ENCODE measurements around the gene FAM200B. TPM values are rescaled to one million over a fixed set of nuclear protein-coding genes. Genes with fewer than 3 reads are reported as not detected.

FAM200B gene
- total RNA-seq, 2 donors from 2014 or later: 30.4 to 36.8 TPM

DNA sequence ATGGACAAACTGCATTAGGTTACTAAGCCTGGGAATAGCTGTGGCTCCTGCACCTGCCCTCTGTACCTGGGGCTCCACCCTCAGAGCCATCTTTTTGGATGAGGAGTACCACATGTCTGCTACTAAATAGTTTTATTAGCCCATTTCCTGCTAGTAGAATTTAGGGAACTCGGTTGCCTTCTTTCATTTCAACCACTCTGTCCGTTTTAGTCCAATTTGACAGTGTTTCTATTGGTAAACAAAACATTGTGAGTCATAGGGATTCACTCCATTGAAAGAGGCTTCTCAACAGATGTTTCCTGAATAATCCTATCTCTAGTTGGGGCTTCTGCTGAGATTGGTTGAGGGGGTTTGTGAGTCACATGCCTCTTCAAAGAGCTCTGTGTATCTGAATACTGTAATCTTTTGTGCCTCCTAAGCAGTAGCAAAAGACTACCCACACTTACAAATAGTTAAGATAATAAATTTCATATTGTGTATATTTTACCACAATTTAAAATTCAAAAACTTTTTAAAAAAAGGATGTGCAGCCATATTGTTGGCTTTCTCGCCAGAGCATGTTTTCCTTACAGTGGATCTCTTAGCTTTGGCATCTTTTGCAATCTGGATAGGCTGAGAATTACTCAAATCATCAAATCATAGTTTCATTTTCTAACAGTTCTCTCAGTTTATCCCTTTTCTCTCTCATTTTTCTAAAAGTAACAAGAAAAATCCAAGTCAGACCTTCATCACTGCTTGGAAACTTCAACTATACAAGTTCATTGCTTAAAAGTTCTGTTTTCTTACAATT is 9.9 kb downstream of the FAM200B start:
- intact Hi-C loops (cut with DNase I): no loop called here
- DNase-seq (ENCODE audit: low spot score): no peak

DNA sequence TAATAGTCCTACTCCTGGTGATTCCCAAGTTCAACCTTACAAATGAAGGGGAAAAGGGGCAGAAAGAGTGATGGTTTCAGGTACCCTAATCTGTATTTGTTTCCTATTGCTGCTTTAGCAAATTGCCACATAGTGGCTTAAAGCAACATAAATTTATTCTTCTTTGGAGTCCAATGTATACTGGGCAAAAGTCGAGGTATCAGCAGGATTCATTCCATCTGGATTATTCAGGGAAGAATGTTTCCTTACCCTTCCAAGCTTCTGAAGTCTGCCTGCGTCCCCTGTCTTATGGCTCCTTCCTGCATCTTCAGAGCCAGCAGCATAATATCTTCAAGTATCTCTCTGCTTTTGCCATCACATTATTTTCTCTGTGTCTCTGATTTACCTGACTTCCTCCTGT is 11.0 kb downstream of the FAM200B start:
- DNase-seq (ENCODE audit: low spot score): no peak
- intact Hi-C loops (cut with DNase I): no loop called here

DNA sequence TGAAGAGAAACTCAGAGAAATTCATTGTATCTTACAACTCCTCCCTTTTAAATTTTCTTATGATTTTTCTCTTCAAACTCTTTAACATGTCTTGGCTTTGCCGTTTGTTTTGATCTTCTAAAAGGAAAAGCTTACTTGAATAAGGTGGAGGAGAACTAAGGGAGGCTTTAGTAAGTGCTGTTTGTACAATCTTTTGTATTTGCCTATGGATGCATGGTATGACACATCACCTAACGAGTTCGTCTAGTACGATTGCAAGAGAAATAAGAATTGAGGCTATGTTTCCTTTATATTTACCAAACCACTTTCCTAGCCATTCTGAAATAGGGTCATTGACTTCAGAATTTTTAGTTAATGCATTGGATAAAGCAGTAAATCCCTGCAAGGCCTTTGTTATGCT is 12.8 kb downstream of the FAM200B start:
- no peak for DNase-seq (ENCODE audit: low spot score)
- intact Hi-C loops (cut with DNase I): no loop called here

DNA sequence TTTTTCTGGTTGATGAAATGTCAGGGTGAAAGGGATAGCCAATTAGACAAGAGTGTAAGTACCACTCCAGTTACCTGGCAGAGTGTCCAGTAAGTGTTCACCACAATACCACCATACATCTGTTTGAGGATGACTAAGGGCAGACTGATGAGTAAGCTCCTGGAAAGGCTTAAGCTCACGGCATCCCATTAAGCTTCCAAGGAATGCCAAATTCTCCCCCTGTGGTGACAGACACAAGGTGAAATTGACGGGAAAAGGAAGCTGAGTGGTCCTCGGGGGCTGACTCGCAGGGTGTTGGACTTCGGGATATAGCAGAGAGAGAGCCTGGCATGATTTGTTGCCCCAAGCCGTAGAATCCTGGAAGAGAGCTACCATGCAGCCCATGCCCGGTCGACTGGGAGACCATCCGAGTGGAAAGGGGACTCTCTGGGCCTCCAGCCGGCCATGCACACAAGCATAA is 13.6 kb downstream of the FAM200B start:
- no peak for DNase-seq (ENCODE audit: low spot score)
- intact Hi-C loops (cut with DNase I): no loop called here

DNA sequence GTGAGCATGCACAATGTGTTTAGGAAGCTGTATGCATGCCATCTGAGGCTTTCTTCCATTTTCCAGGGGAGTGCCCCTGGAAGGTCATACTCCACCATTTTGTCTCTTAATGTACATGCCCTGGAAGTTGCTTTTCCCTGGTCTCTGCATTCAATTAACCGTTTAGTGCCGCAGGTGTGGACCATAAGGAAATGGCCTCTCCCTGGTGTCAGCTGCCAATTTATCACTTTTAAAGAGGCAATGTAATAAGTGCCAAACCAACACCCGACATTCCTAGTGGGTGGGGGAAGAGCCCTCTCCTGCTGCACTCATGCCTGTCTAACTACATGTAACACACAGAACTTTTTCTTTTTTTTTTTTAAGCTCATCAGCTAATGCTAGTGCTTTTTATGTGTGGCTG is 14.1 kb downstream of the FAM200B start:
- intact Hi-C loops (cut with DNase I): no loop called here
- no peak for DNase-seq (ENCODE audit: low spot score)

DNA sequence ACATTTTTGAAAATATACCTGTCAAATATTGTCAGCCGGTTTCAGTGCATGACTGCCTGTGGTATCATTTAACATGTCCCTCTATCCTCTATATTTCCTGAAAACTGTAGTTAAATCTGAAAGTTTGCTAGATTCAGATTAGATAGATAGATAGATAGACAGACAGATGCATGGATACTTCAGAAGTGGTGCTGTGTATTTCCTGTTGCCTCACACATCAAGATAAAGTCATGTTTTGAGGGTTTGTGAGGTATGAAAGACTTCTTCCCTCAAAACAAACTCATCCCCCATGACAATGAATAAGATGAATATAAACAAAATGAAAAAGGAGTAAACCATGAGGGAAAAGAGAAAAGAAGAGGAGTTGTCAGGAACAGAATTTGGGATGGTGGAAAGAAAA is 15.2 kb downstream of the FAM200B start:
- intact Hi-C loops (cut with DNase I): no loop called here
- DNase-seq (ENCODE audit: low spot score): no peak

DNA sequence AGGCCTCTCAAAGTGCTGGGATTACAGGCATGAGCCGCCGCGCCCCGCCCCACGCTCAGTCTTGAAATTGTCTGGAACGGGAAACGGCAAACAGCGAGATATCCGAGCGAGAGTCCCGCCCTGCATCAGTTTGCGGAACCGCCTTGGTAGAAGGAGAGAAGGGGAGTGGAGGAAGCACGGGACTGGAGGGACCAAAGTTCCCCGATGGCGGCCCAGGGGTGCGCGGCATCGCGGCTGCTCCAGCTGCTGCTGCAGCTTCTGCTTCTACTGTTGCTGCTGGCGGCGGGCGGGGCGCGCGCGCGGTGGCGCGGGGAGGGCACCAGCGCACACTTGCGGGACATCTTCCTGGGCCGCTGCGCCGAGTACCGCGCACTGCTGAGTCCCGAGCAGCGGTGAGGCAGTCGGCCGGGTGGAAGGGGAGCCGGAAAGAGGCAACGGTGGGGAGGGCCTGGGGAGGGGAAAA is 21.3 kb downstream of the FAM200B start, which contains the start of gene BST1:
Gene BST1 (plus strand): TSS at position 125 of the 463 bp plus-strand sequence. CDS start 80 bp downstream, at position 205.
- peak; percentile 93 for DNase-seq (ENCODE audit: low spot score)
- intact Hi-C loops (cut with DNase I): loop anchor here in 1 of 2 donors (5.0 kb wide), 1 partner anchor 1751 kb away; no protein-coding TSS in a partner anchor

DNA sequence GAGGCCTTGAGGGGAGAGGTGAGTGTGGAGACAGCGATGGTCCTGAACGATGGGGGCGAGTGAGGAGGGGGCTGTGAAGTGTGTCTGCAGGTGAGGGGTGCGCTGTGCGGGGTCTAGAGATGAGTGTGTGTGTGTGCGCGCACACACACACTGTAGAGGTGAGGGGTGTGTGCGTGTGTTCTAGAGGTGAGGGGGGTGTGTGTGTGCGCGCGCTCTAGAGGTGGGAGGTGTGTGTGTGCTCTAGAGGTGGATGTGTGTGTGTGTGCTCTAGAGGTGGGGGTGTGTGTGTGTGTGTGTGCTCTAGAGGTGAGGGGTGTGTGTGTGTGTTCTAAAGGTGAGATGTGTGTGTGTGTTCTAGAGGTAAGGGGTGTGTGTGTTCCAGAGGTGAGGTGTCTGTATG is 21.8 kb downstream of the FAM200B start:
- intact Hi-C loops (cut with DNase I): loop anchor here in 1 of 2 donors (5.0 kb wide), 1 partner anchor 1751 kb away; no protein-coding TSS in a partner anchor
- DNase-seq (ENCODE audit: low spot score): no peak

DNA sequence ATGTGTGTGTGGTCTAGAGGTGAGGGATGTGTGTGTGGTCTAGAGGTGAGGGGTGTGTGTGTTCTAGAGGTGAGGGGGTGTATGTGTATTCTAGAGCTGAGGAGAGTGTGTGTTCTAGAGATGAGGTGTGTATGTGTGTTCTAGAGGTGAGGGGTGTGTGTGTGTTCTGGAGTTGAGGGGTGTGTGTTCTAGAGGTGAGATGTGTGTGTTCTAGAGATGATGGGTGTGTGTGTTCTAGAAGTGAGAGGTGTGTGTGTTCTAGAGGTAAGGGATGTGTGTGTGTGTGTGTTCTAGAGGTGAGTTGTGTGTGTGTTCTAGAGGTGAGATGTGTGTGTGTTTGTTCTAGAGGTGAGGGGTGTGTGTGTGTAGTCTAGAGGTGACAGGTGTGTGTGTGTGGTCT is 22.5 kb downstream of the FAM200B start:
- DNase-seq (ENCODE audit: low spot score): no peak
- intact Hi-C loops (cut with DNase I): loop anchor here in 1 of 2 donors (5.0 kb wide), 1 partner anchor 1752 kb away; no protein-coding TSS in a partner anchor

DNA sequence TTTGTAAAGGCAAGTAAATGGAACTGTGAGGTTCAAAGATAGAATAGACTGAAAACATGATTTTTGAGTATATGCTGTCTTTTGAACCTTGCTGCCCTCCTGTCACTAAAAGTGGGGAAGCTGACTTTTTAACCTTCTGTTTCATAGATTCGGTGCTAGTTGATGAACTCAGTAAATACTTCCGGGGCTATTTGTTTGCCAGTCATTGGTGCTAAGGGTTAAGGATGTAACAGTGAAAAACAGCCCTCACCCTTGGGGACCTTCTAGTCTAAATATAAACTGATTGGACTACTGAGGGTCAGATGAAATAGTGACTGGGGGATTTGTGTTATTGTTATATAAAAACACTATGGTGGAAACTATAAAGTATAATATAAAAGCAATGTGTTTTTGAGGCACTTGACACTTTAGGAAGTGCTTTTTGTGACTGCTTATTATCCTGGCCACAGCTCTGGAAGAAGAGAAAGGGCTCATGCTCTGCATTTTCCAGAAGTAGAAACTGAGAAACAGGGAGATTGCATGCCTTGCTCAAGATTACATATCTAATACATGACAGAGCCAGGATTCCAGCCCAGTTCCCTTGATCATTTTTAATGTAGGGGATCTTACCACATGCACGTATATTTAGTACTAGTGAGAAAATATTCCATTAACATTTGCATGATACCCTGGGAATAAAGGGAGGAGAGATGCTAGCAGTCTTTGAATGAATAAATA is 25.2 kb downstream of the FAM200B start:
- no peak for DNase-seq (ENCODE audit: low spot score)
- intact Hi-C loops (cut with DNase I): no loop called here

DNA sequence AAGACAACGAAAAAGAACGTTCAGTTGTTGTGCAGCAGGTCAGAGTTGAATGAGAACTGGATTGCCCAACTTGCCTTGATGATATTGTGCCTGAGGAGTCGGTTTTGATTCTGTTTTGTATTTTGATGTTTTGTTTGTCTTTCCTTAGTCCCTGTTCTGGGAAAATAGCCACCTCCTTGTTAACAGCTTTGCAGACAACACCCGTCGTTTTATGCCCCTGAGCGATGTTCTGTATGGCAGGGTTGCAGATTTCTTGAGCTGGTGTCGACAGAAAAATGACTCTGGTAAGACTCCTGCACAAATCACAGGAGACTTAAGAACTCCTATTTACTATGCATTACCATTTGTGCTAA is 25.7 kb downstream of the FAM200B start:
- DNase-seq (ENCODE audit: low spot score): no peak
- intact Hi-C loops (cut with DNase I): no loop called here

DNA sequence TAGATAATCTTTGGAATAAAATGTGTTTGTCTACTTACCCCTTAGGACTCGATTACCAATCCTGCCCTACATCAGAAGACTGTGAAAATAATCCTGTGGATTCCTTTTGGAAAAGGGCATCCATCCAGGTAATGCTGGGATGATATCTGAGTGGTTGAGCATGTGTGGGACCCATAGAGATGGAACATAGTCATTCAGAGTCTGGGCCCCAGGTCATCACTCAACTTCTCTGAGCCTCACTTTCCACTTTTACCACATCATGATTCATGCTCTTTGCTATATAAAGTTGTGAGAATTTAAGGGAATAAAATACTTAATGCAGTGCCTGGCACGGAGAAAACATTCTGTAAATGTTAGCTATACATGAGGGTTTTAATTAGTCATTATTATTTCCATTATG is 30.1 kb downstream of the FAM200B start:
- intact Hi-C loops (cut with DNase I): no loop called here
- DNase-seq (ENCODE audit: low spot score): no peak

DNA sequence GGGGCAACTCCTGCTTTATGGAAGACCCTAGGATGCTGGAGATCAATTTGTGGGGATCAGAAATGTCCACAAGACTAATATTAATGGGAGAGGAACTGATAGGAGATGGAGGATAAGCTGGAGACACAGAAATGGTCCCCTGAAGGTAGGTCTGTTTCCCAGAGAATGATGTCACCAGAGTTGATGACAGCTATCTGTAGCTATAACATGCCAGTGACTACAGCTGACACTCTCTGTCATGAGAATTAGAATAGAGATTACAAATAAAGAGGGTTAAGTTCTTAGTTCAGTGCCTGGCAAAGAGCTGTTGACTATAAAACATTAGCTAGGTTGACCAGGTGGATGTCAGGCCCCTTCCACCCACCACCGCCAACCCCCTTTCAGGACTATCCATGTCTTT is 30.6 kb downstream of the FAM200B start:
- DNase-seq (ENCODE audit: low spot score): no peak
- intact Hi-C loops (cut with DNase I): no loop called here

DNA sequence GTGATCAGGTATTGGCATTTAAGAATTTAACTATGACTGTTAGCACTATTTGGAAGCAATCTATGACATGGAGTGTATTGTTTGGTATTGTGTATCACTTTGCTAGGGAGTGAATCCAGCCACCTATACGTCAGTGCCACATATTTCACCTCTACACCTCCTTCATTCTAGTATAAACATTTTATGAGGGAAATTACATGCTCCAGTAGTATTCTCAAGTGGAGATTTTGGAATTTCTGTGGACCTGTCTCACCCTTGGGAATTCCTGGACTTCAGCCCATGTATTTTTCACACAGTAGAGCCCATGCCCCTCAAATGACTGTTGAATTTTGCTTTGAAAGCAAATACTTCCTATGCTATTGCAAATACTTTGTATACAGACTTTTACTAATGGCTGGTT is 32.5 kb downstream of the FAM200B start:
- no peak for DNase-seq (ENCODE audit: low spot score)

DNA sequence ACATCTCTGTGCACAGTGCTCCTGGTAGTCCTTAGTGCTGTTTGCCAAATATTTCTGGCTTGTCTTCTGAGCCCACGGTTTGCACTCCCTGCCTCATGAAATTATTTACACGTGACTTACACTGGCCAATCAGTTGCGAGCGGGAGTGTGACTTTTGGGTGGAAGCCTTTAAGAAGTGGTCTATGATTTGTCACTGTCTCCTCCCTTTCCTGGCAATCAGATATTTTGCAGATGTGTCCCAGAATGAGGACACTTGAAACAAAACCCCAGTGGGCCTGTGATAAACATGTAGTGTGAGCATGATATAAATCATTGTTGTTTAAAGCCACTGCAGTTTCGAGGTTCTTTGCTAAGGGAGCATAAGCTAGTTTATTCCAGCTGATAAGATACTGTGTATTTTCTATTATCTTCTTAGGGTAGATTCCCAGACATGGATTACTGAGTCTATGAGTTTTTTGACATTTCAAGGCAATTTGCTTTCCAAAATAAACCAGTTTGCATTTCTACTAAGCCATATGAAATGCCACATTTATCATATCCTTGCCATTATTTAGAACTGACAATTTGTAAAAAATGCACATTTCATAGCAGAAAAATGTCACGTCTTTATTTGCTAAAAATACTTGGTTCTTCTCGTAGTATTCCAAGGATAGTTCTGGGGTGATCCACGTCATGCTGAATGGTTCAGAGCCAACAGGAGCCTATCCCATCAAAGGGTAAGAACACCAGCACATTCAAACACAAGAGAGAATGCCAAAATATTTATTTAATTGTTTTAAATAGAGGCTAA is 33.2 kb downstream of the FAM200B start:
- DNase-seq (ENCODE audit: low spot score): no peak
- intact Hi-C loops (cut with DNase I): no loop called here

More for the DNA sequence above, 32.5 kb downstream of the FAM200B start:
- intact Hi-C loops (cut with DNase I): no loop called here

DNA sequence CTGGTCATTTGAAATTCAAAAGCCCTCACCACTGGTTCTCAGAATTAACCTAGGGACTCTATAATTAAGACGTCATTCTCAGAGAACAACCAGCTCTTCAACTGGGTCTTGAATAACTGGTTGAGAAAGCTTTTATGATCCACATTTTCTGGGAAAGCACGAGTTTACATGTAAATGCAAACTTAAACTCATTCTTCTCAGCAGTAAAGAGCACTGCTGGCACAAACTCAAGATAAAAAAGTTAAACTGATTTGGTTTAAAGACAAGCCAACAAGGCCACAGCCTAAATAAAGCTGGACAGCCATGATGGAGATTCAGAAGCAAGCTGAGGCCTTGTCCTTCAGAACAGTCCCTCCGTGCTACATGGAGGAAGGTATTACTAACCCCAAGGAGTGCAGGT is 34.5 kb downstream of the FAM200B start:
- no peak for DNase-seq (ENCODE audit: low spot score)
- intact Hi-C loops (cut with DNase I): no loop called here

DNA sequence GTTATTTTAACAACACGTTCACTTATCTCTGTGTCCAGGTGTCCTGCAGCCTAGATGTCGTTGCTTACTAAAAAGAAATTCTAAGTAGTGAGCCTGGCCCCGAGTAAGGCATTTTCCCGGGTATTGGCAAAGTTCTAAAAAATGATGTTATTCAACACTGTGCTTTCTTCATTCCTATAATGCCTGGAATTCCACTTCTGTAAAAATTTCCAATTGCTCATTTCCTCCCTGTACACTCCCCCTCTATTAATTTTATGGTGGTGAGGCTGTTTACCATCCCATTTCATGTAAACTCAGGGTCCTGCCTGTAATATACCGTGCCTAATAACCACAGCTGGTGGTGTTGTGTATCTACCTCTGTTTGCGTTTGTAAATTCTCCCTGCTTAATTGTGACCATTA is 35.5 kb downstream of the FAM200B start:
- intact Hi-C loops (cut with DNase I): no loop called here
- no peak for DNase-seq (ENCODE audit: low spot score)

DNA sequence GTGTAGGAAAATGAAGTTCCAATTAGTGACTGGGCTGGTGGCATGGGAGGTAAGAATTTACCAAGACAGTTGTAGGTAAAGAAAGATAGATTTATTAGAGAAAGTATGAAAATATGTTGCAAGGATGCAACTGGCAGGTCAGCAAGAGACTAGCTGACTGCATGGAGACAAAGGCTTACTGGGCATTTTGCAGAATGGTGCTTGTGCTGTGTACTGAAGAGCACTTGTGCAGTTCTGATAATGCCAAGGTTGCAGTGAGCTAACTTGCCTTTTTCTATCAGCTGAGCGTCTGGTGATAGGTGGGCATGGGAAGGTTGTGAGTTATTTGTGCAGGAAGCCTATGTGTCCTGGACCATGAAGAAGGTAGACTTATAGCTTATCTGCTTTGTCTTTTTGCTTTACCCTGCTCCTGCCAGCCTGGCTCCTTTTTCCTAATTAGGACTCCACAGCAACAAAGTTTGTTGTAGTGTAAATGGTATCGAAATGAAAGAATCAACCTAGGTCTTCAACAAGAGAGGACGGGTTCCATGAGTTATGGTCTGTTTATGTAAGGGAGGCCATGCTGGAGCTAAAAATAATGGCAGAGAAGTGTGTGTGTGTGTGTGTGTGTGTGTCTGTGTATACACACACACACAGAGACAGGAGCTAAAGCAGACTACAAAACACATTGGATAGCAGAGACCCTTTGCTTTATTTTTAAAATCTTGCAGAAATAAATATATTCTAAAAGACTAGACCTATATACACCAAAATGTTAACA is 36.2 kb downstream of the FAM200B start:
- DNase-seq (ENCODE audit: low spot score): no peak
- intact Hi-C loops (cut with DNase I): no loop called here

DNA sequence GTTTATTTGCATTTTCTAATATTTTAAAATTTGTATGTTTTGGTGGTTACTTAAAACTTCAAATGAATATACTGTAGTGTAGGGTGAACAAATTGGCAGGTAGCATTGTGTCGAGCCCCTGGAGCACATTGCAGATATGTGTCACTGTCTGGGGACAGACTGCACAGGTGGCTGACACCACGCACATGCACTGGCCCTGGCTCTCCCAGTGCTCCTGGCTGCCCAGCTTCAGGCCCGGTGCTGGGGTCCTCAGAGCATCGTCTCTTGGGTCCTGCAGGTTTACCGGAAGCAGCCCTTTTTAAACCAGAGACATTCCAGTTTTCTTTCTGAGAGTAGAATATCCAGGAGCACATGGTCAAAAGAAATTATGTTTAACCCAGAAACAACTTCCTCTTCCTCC is 36.8 kb downstream of the FAM200B start:
- no peak for DNase-seq (ENCODE audit: low spot score)
- intact Hi-C loops (cut with DNase I): no loop called here

Measured in posterior vena cava (tissue), 2 donors.